Panc1 (cell line): Measurements from ENCODE around the gene EFNA1. TPM values are rescaled to one million over a fixed set of nuclear protein-coding genes. Genes with fewer than 3 reads are reported as not detected.

Experiments
- ATAC-seq: fragments of 200-7000 bp; cut with Tn5 transposase; 2 replicates; pipeline ENCODE4 v1.9.1; 2020; ENCODE audit warnings: mild to moderate bottlenecking, moderate library complexity
- BruUV-seq: library from RNA; stranded (reverse); fragments of 400-500 nt; replicated peaks from 2 replicates; lab custom pipeline; 2021; lab: Mats Ljungman, UMichigan
- CTCF ChIA-PET: fragments of 300-600 bp; sonication (Branson Sonifier 250); formaldehyde crosslinking; loops from one replicate; lab custom pipeline; 2022; ENCODE audit warnings: antibody characterized with exemption; lab: Charles Lee
- POLR2A ChIA-PET: fragments of 300-600 bp; sonication (Branson Sonifier 250); formaldehyde crosslinking; loops from one replicate; lab custom pipeline; 2022; ENCODE audit warnings: antibody characterized with exemption; lab: Charles Lee
- DNase-seq: peaks from one replicate; pipeline ENCODE4 v3.0.0-alpha.2; 2010; ENCODE audit warnings: low read depth, low spot score
- H3K27ac ChIP-seq: 2 replicates; pipeline ENCODE4 v1.5.1; 2011; ENCODE audit warnings: mild to moderate bottlenecking, low read length, inconsistent platforms
- H3K27me3 ChIP-seq: fragments of 200-500 bp; sonication (Bioruptor generic); 2 replicates; pipeline ENCODE4 v1.6.0; 2014; ENCODE audit warnings: low read length, inconsistent platforms; ENCODE audit not compliant: control insufficient read depth, insufficient read depth
- H3K36me3 ChIP-seq: fragments of 200-500 bp; sonication (Bioruptor generic); 2 replicates; pipeline ENCODE4 v1.5.1; 2014; ENCODE audit warnings: inconsistent platforms, mild to moderate bottlenecking, low read length, moderate library complexity; ENCODE audit not compliant: control insufficient read depth, insufficient read depth
- H3K4me1 ChIP-seq: 2 replicates; pipeline ENCODE4 v1.5.1; 2011; ENCODE audit warnings: inconsistent platforms, mild to moderate bottlenecking, low read length, moderate library complexity; ENCODE audit not compliant: control insufficient read depth, insufficient read depth
- H3K4me3 ChIP-seq, 2 experiments: 2 replicates each; pipeline ENCODE4 v1.5.1; 2011 to 2012; ENCODE audit warnings: low read depth in 2 of 2, low read length in 2 of 2, mild to moderate bottlenecking in 2 of 2, inconsistent platforms in 1 of 2, moderate library complexity in 1 of 2
- H3K9me3 ChIP-seq: fragments of 200-500 bp; sonication (Bioruptor generic); 2 replicates; pipeline ENCODE4 v1.5.1; 2014; ENCODE audit warnings: low read depth, mild to moderate bottlenecking, inconsistent platforms, low read length, moderate library complexity; ENCODE audit not compliant: control insufficient read depth, insufficient read depth
- CTCF ChIP-seq: fragments of 450-650 bp; IDR thresholded peaks from 2 replicates; pipeline ENCODE4 v1.5.1; 2017; ENCODE audit warnings: mild to moderate bottlenecking
- in situ Hi-C: cut with HindIII; loops from 2 replicates; pipeline ENCODE4 v1.10.0; 2016; ENCODE audit warnings: low sequenced_read_pairs, low pct_unique_long_range_greater_than_20kb
- intact Hi-C: fragments of 100-400 bp; cut with micrococcal nuclease; formaldehyde crosslinking; loops from one replicate; pipeline ENCODE4 v1.10.0; 2022; ENCODE audit not compliant: unreplicated experiment
- total RNA-seq: library from RNA; stranded (reverse); gene quantifications from one replicate; pipeline ENCODE4 v1.2.1, GENCODE V29; 2021; ENCODE audit not compliant: unreplicated experiment

EFNA1 gene
- total RNA-seq, 1 experiment from 2014 or later: 23.8 TPM

- H3K4me1 ChIP-seq: peaks cover 2% of the 10 kb centered on the region
- H3K27ac ChIP-seq: no peak overlapping the region
- CTCF ChIA-PET: no interaction called here
- no TSS peak for BruUV-seq
- H3K9me3 ChIP-seq: no peaks in the 10 kb centered on the region
- intact Hi-C loops: no loop called here
- in situ Hi-C loops: no loop called here
- H3K4me3 ChIP-seq: no peak overlapping the region
- DNase-seq (no peak), ATAC-seq (no peak)
- no peak for TF ChIP-seq CTCF
- no peaks in the 10 kb centered on the region for H3K27me3 ChIP-seq
- POLR2A ChIA-PET: interaction anchor here (0.6 kb wide), 1 partner anchor 99 kb away, joined by 3 read pairs; no protein-coding TSS in a partner anchor
- no peaks in the 10 kb centered on the region for H3K36me3 ChIP-seq
Measured at GRCh38 chr1:155184351-155184811, 56.7 kb downstream of the EFNA1 start.

Other genes starting within 250 kb of the EFNA1 start
- 42.2 TPM for gene PMVK, start 191.2 kb upstream of the EFNA1 start, total RNA-seq
- gene PBXIP1, start 171.8 kb upstream of the EFNA1 start, total RNA-seq: 40.7 TPM
- gene PYGO2, start 166.1 kb upstream of the EFNA1 start, total RNA-seq: 41.1 TPM
- gene SHC1, start 157.1 kb upstream of the EFNA1 start, total RNA-seq: 373 TPM
- gene CKS1B, start 153.2 kb upstream of the EFNA1 start, total RNA-seq: 212 TPM
- gene FLAD1, start 144.5 kb upstream of the EFNA1 start, total RNA-seq: 72.8 TPM
- gene LENEP, start 134.3 kb upstream of the EFNA1 start, total RNA-seq: 0.67 TPM
- 55.8 TPM for gene ZBTB7B, start 125.1 kb upstream of the EFNA1 start, total RNA-seq
- 0.13 TPM for gene DCST2, start 94.1 kb upstream of the EFNA1 start, total RNA-seq
- not detected for gene DCST1, start 94.1 kb upstream of the EFNA1 start, total RNA-seq
- gene ADAM15, start 76.6 kb upstream of the EFNA1 start, total RNA-seq: 41.7 TPM
- gene EFNA4, start 64.1 kb upstream of the EFNA1 start, total RNA-seq: 8.0 TPM
- 2.3 TPM for gene EFNA3, start 49.0 kb upstream of the EFNA1 start, total RNA-seq
- 67.4 TPM for gene SLC50A1, start 8.0 kb downstream of the EFNA1 start, total RNA-seq
- gene DPM3, start 12.7 kb downstream of the EFNA1 start, total RNA-seq: 66.0 TPM
- gene KRTCAP2, start 45.4 kb downstream of the EFNA1 start, total RNA-seq: 155 TPM
- 3.8 TPM for gene TRIM46, start 46.0 kb downstream of the EFNA1 start, total RNA-seq
- 35.9 TPM for gene THBS3, start 80.0 kb downstream of the EFNA1 start, total RNA-seq
- 53.6 TPM for gene MTX1, start 80.8 kb downstream of the EFNA1 start, total RNA-seq
- gene ENTREP3, start 127.6 kb downstream of the EFNA1 start, total RNA-seq: 94.7 TPM
- gene SCAMP3, start 134.5 kb downstream of the EFNA1 start, total RNA-seq: 200 TPM
- gene CLK2, start 145.6 kb downstream of the EFNA1 start, total RNA-seq: 43.6 TPM
- gene HCN3, start 149.6 kb downstream of the EFNA1 start, total RNA-seq: 7.8 TPM
- gene PKLR, start 173.6 kb downstream of the EFNA1 start, total RNA-seq: 0.13 TPM
- gene FDPS, start 181.0 kb downstream of the EFNA1 start, total RNA-seq: 255 TPM
- gene RUSC1, start 193.0 kb downstream of the EFNA1 start, total RNA-seq: 77.9 TPM